ENCODE measurements around the gene CBX5. TPM values are rescaled to one million over a fixed set of nuclear protein-coding genes. Genes with fewer than 3 reads are reported as not detected.

CBX5 gene
- total RNA-seq, 1 donor from 2014 or later = 52.3 TPM

DNA sequence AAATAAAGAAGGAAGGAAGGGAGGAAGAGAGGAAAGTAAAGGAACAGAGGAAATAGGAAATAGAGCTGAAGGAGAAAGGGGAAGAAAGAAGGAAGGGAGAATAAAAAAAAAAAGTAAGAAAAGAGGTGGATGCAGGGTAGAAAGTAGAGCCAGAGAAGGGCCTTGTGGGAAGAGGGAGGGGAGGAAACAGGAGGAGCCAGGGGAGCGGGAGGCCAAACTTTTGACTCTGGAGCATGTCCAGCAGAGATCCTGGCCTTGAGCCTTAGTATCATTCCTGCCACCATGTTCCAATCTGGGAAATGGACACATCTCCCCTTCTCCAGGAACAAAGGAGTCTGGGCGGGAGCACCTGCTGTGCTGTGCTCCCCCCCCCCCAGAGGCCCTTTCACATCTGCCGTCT is 80.0 kb downstream of the CBX5 start:
- intact Hi-C loops (cut with DNase I) = loop anchor here (5.0 kb wide), 1 partner anchor 193 kb away; the partner anchor contains the start of gene HOXC8
- no peaks in the 10 kb centered on the region for H3K4me1 ChIP-seq
- DNase-seq (no peak), ATAC-seq (no peak)
- peaks cover 49% of the 10 kb centered on the region for H3K27me3 ChIP-seq
- no peak overlapping the region for H3K27ac ChIP-seq
- no peaks in the 10 kb centered on the region for H3K9me3 ChIP-seq
- H3K4me3 ChIP-seq = no peak overlapping the region
- TF ChIP-seq CTCF (IDR thresholded peaks at IDR 0.05) = no peak
- no peaks in the 10 kb centered on the region for H3K36me3 ChIP-seq

GRCh38 chr12:54199034-54199433 is 80.9 kb downstream of the CBX5 start:
- no peaks in the 10 kb centered on the region for H3K36me3 ChIP-seq
- no peak for ATAC-seq
- H3K4me3 ChIP-seq = no peak overlapping the region
- H3K27me3 ChIP-seq = peaks cover 49% of the 10 kb centered on the region
- TF ChIP-seq CTCF (IDR thresholded peaks at IDR 0.05) = no peak
- H3K9me3 ChIP-seq = no peaks in the 10 kb centered on the region
- DNase-seq = no peak
- intact Hi-C loops (cut with DNase I) = loop anchor here (5.0 kb wide), 1 partner anchor 192 kb away; the partner anchor contains the start of gene HOXC8
- no peak overlapping the region for H3K27ac ChIP-seq
- no peaks in the 10 kb centered on the region for H3K4me1 ChIP-seq

- DNase-seq (no peak), ATAC-seq (no peak)
- Histone ChIP-seq H3K36me3 (no peaks in the 10 kb centered on the region), H3K4me1 (no peaks in the 10 kb centered on the region), H3K27ac (no peak overlapping the region), H3K4me3 (no peak overlapping the region), H3K9me3 (no peaks in the 10 kb centered on the region), H3K27me3 (peaks cover 61% of the 10 kb centered on the region)
- intact Hi-C loops (cut with DNase I) = loop anchor here (5.0 kb wide), 1 partner anchor 190 kb away; the partner anchor contains the start of gene HOXC8
- no peak for TF ChIP-seq CTCF (IDR thresholded peaks at IDR 0.05)
These were observed 82.5 kb downstream of the CBX5 start for GRCh38 chr12:54197431-54197909.

- Histone ChIP-seq H3K9me3 (no peaks in the 10 kb centered on the region), H3K36me3 (no peaks in the 10 kb centered on the region), H3K4me3 (no peak overlapping the region), H3K27me3 (peaks cover 61% of the 10 kb centered on the region), H3K27ac (no peak overlapping the region), H3K4me1 (no peaks in the 10 kb centered on the region)
- ATAC-seq (no peak), DNase-seq (no peak)
- no peak for TF ChIP-seq CTCF (IDR thresholded peaks at IDR 0.05)
- intact Hi-C loops (cut with DNase I) = loop anchor here (5.0 kb wide), 1 partner anchor 190 kb away; the partner anchor contains the start of gene HOXC8
These were observed 82.9 kb downstream of the CBX5 start for GRCh38 chr12:54197010-54197409.

- Histone ChIP-seq H3K36me3 (no peaks in the 10 kb centered on the region), H3K4me1 (no peaks in the 10 kb centered on the region), H3K4me3 (no peak overlapping the region), H3K9me3 (no peaks in the 10 kb centered on the region), H3K27me3 (peaks cover 61% of the 10 kb centered on the region), H3K27ac (no peak overlapping the region)
- DNase-seq (no peak), ATAC-seq (no peak)
- intact Hi-C loops (cut with DNase I) = loop anchor here (5.0 kb wide), 1 partner anchor 189 kb away; the partner anchor contains the start of gene HOXC8
- no peak for TF ChIP-seq CTCF (IDR thresholded peaks at IDR 0.05)
These were observed 83.5 kb downstream of the CBX5 start for GRCh38 chr12:54196396-54196795.
